ENCODE data around the gene PPT2. TPM values are rescaled to one million over a fixed set of nuclear protein-coding genes. Genes with fewer than 3 reads are reported as not detected.

PPT2 gene
- total and polyA plus RNA-seq, 2 of the 13 experiments (the other 11 are each of a cell fraction or from before 2014, with no cell fraction given): 39.2 to 61.8 TPM

GRCh38 chr6:32195902-32196681, 42.2 kb downstream of the PPT2 start (continued):
- no peak for TF ChIP-seq ARID3A (IDR thresholded peaks at IDR 0.05; ENCODE audit: low read depth, low read length)
- TF ChIP-seq POLR2AphosphoS5 (IDR thresholded peaks at IDR 0.05; ENCODE audit: low read depth, low read length): peak; percentile 96
- TF ChIP-seq PRPF4 (IDR thresholded peaks at IDR 0.05; ENCODE audit: low read depth, low read length, poor library complexity, severe bottlenecking): no peak
- peak; percentile 90 for TF ChIP-seq ZNF224 (CRISPR knock-in tag; IDR thresholded peaks at IDR 0.05)
- peak; percentile 90 for TF ChIP-seq ZBTB21 (CRISPR knock-in tag; IDR thresholded peaks at IDR 0.05)
- no peak for TF ChIP-seq ZNF609 (CRISPR knock-in tag; IDR thresholded peaks at IDR 0.05; ENCODE audit: borderline replicate concordance)
- no peak; the same call in 1 of the 2 replicates for TF ChIP-seq MIER2 (CRISPR knock-in tag; IDR thresholded peaks at IDR 0.05)
- TF ChIP-seq TOPORS (CRISPR knock-in tag; IDR thresholded peaks at IDR 0.05): peak; percentile 90
- peak; percentile 98 for TF ChIP-seq GMEB1 (CRISPR knock-in tag; IDR thresholded peaks at IDR 0.05; ENCODE audit: borderline replicate concordance)
- no peak for TF ChIP-seq SP2 (CRISPR knock-in tag; IDR thresholded peaks at IDR 0.05)
- TF ChIP-seq CENPX (CRISPR knock-in tag; IDR thresholded peaks at IDR 0.05): no peak
- peak; percentile 80; the same call in 1 of the 2 replicates for TF ChIP-seq BCL3 (CRISPR knock-in tag; IDR thresholded peaks at IDR 0.05)
- no peak for TF ChIP-seq ZNF629 (CRISPR knock-in tag; conservative IDR thresholded peaks at IDR 0.05)
- TF ChIP-seq HMG20B (CRISPR knock-in tag; conservative IDR thresholded peaks at IDR 0.05): 0 out of 2 replicates have a peak, but pooled peaks have one; percentile 13
- peak; percentile 92; the same call in 1 of the 2 replicates for TF ChIP-seq SRY (CRISPR knock-in tag; IDR thresholded peaks at IDR 0.05)
- TF ChIP-seq ZUFSP (CRISPR knock-in tag; IDR thresholded peaks at IDR 0.05; ENCODE audit: borderline replicate concordance): no peak
- peak; percentile 74; the same call in 1 of the 2 replicates for TF ChIP-seq ZNF446 (CRISPR knock-in tag; IDR thresholded peaks at IDR 0.05)
- TF ChIP-seq SP4 (CRISPR knock-in tag; IDR thresholded peaks at IDR 0.05): peak; percentile 11; the same call in 1 of the 2 replicates
